ENCODE measurements around the gene LCE3D.
A peak's percentile ranks its signal among the peaks of the same experiment; 100 is the strongest.

LCE3D gene, protein sequence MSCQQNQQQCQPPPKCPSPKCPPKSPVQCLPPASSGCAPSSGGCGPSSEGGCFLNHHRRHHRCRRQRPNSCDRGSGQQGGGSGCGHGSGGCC

GRCh38 chr1:152580433-152580832 is at the start of gene LCE3D:
Gene LCE3D, minus strand, starts transcription at chr1:152580516. Its CDS starts 580 bp downstream, at chr1:152579936.
- TF ChIP-seq, protein P1, sequence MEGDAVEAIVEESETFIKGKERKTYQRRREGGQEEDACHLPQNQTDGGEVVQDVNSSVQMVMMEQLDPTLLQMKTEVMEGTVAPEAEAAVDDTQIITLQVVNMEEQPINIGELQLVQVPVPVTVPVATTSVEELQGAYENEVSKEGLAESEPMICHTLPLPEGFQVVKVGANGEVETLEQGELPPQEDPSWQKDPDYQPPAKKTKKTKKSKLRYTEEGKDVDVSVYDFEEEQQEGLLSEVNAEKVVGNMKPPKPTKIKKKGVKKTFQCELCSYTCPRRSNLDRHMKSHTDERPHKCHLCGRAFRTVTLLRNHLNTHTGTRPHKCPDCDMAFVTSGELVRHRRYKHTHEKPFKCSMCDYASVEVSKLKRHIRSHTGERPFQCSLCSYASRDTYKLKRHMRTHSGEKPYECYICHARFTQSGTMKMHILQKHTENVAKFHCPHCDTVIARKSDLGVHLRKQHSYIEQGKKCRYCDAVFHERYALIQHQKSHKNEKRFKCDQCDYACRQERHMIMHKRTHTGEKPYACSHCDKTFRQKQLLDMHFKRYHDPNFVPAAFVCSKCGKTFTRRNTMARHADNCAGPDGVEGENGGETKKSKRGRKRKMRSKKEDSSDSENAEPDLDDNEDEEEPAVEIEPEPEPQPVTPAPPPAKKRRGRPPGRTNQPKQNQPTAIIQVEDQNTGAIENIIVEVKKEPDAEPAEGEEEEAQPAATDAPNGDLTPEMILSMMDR (IDR thresholded peaks at IDR 0.05; ENCODE audit: insufficient read depth, low read depth, low read length, missing control alignments) = no peak
- no peak for DNase-seq (ENCODE audit: low read depth)
- H3K4me3 ChIP-seq (ENCODE audit: low read depth, low read length) = no peak within 1 kb of the TSS

- TF ChIP-seq, protein P1 (IDR thresholded peaks at IDR 0.05; ENCODE audit: insufficient read depth, low read depth, low read length, missing control alignments) = no peak
- H3K4me3 ChIP-seq (ENCODE audit: low read depth, low read length) = no peak overlapping the region
- no peak for DNase-seq (ENCODE audit: low read depth)
Observed at GRCh38 chr1:152626744-152627143, 46.4 kb upstream of the LCE3D start.

DNA sequence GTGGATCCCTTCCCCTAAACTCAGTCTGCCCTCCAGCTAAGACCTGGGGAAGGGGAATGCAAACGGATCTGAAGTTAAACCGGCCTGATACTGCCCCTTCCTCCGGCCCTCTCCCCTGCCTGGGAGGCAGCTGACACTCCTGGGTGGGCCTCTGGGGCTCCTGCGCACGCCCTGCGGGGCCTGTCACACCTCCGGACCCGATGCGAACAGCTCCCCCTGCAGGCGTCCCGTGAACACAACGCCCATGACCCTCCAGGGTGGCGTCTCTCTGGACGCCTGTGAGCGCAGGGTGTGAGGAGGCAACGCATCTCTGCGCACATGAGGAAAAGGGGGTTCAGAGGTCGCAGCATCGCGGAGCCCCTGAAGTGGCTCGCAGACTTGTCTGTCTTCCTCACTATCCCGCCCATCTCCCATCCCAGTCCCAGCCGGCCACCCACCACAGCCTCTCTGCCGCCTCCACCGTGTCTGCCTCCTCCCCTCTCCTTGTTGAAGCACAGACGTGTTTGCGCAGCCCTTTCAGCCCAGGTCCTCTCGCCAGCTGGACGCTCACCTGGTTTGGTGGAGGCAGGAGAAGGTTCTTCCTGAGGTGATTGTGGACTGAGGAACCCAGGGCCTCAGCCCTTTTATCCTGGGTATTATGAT is 43.0 kb upstream of the LCE3D start:
- peak; percentile 26 for DNase-seq (ENCODE audit: low read depth)
- TF ChIP-seq, protein P1 (IDR thresholded peaks at IDR 0.05; ENCODE audit: insufficient read depth, low read depth, low read length, missing control alignments) = peak; percentile 51
- H3K4me3 ChIP-seq (ENCODE audit: low read depth, low read length) = no peak overlapping the region

GRCh38 chr1:152622803-152623202 is 42.5 kb upstream of the LCE3D start, which contains the start of gene LCE3A:
Gene LCE3A, minus strand, starts transcription at chr1:152623103. Its CDS starts 0 bp downstream, at chr1:152623103.
- peak; percentile 29 for DNase-seq (ENCODE audit: low read depth)
- H3K4me3 ChIP-seq (ENCODE audit: low read depth, low read length) = no peak within 1 kb of the TSS
- TF ChIP-seq, protein P1 (IDR thresholded peaks at IDR 0.05; ENCODE audit: insufficient read depth, low read depth, low read length, missing control alignments) = no peak

- TF ChIP-seq, protein P1 (IDR thresholded peaks at IDR 0.05; ENCODE audit: insufficient read depth, low read depth, low read length, missing control alignments) = no peak
- H3K4me3 ChIP-seq (ENCODE audit: low read depth, low read length) = no peak overlapping the region
- DNase-seq (ENCODE audit: low read depth) = no peak
Observed at GRCh38 chr1:152621993-152622392, 41.7 kb upstream of the LCE3D start.

- H3K4me3 ChIP-seq (ENCODE audit: low read depth, low read length) = no peak within 1 kb of the TSS
- no peak for DNase-seq (ENCODE audit: low read depth)
- TF ChIP-seq, protein P1 (IDR thresholded peaks at IDR 0.05; ENCODE audit: insufficient read depth, low read depth, low read length, missing control alignments) = no peak
Observed at GRCh38 chr1:152613511-152613910, 33.2 kb upstream of the LCE3D start, which contains the start of gene LCE3B. Gene LCE3B, plus strand, starts transcription at chr1:152613811. Its CDS starts 0 bp downstream, at chr1:152613811.
